GM19395 (cell line): ENCODE data around the gene LRCH2.
"Not testable (repeated sequence)": the region's sequence is repeated elsewhere in the genome, so short reads cannot be mapped to it uniquely, and the experiment has no call there.

Experiments used
- ATAC-seq: cut with Tn5 transposase; IDR thresholded peaks from one replicate; pipeline ENCODE4 v1.9.1; 2021; ENCODE audit warnings: mild to moderate bottlenecking, moderate library complexity; ENCODE audit not compliant: unreplicated experiment

The LRCH2 gene

DNA sequence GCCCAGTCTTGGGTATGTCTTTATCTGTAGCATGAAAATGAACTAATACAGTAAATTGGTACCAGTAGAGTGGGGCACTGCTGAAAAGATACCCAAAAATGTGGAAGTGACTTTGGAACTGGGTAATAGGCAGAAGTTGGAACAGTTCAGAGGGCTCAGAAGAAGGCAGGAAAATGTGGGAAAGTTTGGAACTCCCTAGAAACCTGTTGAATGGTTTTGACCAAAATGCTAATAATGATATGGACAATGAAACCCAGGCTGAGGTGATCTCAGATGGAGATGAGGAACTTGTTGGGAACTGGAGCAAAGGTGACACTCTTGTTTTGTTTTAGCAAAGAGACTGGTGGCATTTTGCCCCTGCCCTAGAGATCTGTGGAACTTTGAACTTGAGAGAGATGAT is 24.3 kb downstream of the LRCH2 start:
- ATAC-seq: not testable (repeated sequence)

DNA sequence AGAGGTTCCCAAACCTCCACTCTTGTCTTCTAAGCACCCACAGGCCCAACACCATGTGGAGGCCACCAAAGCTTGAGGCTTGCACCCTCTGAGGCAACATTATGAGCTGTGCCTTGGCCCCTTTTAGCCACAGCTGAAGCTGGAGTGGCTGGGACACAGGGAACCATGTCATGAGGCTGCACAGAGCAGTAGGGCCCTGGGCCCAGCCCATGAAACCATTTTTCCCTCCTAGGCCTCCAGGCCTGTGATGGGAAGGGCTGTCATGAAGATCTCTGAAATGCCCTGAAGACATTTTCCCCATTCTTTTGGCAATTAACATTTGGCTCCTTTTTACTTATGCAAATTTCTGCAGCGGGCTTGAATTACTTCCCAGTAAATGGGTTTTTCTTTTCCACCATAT is 29.9 kb downstream of the LRCH2 start:
- ATAC-seq: no peak

DNA sequence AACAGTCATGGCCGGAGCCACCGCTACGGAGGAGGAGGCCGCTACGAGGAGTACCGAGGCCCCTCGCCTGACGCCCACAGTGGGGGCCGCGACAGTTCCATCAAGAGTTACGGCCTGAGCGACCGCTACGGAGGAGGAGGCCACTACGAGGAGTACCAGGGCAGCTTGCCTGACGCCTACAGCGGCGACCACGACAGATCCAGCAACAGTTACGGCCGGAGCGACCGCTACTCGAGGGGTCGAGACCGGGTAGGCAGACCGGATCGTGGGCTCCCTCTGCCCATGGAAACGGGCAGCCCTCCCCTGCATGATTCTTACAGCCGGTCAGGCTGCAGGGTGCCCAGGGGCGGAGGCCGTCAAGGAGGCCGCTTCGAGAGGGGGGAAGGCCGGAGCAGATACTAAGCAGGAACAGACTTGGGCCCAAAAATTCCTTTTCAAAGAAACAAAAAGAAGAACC is 41.6 kb downstream of the LRCH2 start:
- no peak for ATAC-seq

DNA sequence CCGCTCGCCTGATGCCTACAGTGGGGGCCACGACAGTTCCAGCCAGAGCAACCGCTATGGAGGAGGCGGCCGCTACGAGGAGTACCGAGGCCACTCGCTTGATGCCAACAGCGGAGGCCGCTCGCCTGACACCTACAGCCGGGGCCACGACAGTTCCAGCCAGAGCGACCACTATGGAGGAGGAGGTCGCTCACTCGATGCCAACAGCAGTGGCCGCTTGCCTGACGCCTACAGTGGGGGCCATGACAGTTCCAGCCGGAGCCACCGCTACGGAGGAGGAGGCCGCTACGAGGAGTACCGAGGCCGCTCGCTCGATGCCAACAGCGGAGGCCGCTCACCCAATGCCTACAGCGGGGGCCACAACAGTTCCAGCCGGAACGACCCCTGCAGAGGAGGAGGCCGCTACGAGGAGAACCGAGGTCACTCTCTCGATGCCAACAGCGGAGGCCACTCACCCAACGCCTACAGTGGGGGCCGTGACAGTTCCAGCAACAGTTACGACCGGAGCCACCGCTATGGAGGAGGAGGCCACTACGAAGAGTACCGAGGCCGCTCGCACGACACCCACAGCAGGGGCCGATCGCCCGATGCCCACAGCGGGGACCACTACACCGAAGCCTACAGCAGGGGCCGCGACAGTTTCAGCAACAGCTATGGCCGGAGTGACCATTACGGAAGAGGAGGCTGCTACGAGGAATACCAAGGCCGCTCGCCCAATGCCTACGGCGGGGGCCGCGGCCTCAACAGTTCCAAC is 42.2 kb downstream of the LRCH2 start:
- no peak for ATAC-seq

DNA sequence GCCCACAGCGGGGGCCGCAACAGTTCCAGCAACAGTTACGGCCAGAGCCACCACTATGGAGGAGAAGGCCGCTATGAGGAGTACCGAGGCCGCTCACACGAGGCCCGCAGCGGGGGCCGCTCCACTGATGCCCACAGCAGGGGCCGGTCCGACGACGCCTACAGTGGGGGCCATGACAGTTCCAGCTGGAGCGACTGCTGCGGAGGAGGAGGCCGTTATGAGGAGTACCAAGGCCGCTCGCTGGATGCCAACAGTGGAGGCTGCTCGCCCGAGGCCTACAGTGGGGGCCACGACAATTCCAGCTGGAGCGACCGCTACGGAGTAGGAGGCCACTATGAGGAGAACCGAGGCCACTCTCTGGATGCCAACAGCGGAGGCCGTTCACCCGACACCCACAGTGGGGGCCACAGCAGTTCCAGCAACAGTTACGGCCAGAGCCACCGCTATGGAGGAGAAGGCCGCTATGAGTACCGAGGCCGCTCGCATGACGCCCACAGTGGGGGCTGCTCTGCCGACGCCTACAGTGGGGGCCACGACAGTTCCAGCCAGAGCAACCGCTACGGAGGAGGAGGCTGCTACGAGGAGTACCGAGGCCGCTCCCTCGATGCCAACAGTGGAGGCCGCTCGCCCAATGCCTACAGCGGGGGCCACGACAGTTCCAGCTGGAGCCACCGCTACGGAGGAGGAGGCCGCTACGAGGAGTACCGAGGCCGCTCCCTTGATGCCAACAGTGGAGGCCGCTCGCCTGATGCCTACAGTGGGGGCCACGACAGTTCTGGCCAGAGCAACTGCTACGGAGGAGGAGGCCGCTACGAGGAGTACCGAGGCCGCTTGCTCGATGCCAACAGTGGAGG is 43.0 kb downstream of the LRCH2 start:
- ATAC-seq: no peak

DNA sequence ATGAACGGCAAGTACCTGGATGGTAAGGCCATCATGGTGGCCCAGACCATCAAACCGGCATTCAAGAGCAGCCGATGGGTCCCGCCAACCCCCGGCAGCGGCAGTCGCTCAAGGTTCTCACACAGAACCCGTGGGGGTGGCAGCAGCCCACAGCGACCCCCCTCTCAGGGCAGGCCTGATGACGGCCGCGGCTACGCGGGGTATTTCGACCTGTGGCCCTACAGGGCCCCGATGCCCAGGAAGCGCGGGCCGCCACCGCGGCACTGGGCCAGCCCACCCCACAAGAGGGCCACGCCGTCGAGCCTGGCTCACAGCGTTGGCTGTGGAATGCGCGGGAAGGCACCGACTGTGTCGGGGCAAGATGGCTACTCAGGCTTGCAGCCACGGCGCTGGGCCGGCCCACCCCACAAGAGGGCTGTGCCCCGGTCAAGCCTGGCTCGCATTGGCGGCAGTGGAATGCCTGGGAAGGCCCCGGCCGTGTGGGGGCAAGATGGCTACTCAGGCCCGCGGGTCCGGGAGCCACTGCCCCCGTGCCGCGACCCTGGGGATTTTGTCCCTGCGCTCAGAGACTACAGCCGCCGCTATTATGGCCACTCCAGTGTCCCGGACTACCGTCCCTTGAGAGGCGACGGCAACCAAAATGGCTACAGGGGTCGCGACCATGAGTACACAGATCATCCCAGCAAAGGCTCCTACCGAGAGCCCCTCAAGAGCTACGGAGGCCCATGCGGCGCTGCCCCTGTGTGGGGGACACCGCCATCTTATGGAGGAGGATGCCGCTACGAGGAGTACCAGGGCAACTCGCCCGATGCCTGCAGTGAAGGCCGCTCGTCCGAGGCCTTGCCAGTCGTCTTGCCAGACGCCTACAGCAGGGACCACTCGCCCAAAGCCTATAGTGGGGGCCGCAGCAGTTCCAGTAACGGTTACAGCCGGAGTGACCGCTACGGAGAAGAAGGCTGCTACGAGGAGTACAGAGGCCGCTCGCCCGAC is 44.0 kb downstream of the LRCH2 start:
- ATAC-seq: no peak

DNA sequence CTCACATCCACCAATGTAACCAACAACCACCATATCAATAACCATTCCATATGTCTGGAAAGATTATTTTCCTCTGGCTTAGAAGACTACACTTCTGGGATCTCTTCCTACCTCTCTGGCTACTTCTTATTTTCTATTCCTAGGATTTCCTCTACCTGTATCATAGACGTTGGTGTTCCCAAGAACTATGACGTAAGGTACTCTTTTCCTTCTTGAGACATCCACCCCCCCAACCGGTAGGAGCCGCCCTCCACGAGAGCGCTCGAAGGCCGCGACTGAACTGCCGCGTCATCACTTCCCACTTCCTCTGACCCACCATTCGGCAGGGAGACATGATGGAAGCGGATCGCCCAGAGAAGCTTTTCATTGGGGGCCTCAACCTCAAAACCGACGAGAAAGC is 44.8 kb downstream of the LRCH2 start, which contains the start of gene RBMXL3:
Gene RBMXL3, plus strand, starts transcription at position 301 of the 400 bp plus-strand sequence. Its CDS starts 32 bp downstream, at position 333.
- no peak for ATAC-seq

DNA sequence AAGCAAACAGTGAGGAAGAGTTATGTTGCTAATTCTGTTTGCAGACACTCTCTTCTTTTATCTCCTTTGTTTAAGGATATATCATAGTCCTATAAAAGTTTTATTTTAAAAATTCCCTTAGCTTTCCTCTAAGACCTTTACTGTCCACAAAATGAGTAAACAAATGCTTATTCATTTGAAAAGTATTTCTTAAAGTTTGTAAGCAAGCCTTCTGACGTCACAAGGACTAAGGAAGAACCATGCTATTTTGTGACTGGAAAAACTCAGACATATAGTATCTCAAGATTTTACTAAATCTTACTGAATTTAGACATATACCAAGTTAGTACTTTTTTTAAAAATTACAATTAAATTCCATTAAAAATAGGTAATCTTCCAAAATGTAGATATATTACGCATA is 49.9 kb downstream of the LRCH2 start:
- ATAC-seq: no peak

DNA sequence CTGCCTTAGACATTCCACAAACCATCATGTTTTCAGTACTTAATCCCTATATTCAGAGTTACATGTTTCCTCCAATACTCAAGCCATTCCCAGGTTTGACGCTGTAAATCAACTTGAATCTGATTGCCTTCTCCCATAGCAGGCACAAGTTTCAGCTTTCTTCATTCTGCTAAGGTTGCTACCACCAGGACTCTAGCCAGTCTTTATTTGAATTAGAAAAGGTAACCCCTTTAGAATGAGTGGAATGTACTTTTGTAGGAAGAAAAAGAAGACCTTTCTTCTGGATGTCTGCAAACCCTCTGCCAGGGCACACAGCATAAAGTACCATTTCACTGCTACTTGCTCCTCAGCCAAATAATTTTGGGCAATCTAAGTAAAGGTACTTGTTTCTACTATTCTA is 55.4 kb downstream of the LRCH2 start:
- ATAC-seq: no peak

DNA sequence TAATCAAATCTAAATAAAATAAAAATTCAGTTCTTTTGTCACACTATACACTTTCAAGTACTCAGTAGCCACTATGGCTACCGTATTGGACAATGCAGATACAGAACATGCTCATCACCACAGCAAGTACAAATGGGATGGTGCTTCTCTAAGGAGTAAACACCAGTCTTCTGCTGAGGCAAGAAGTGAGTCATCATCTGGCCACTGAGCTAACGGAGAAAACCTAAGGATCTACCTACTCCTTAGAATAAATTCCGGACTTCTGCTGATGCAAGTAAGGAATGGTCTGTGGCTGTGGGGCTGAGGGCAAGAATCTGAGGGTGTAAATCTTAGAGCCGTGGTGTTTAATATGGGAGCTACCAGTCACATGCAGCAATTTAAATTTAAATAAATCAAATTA is 56.0 kb downstream of the LRCH2 start:
- no peak for ATAC-seq

DNA sequence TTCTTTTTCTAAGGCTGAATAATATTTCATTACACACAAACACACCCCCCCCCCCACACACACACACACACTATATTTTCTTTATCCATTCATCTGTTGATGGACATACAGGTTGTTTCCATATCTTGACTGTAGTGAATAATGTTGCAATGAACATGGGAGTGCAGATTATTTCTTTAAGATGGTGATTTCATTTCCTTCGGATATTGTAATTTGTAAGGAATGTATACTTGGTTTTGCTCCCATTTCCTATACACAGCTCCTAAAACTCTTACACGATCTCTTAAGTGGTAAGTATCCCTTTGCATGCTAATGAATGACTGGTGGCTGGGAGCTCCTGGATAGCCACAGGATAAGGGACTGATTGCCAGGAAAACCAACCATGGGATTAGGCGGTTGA is 59.3 kb downstream of the LRCH2 start:
- no peak for ATAC-seq

DNA sequence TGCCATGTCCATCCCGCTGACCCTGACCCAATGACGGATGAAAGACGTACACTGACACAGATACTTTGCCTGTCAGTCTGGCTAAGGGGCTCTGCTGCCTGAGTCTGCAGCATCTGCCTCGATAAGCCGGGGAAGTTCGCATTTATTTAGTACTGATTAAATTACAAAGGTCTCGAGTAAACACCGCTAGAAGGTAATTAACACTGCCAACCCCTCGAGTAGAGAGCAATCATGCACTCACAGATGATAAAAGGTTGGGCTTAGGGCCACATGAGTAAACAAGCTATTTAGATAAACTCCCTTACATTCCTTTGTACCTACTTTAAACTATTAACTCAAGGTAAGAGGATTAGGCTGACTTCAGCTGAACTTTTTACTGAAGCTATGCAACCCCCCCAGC is 60.7 kb downstream of the LRCH2 start:
- ATAC-seq: no peak

DNA sequence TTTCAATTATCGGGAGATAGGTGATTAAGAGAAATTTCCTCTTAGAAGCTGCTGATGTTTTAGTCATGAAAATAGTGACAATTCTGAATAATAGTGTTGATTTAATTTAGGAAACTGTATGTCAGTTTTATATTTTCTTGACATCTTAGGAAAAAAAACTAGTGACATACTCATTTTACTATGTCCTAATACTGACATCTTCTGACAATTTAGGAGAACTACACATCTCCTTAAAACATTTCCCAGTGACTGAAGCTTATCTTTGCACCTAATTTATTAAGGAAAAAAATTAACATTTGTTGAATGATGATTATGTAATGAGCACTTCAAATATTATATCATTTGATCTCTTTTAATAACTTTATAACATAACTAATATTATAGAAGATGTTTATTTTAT is 86.7 kb downstream of the LRCH2 start:
- no peak for ATAC-seq

DNA sequence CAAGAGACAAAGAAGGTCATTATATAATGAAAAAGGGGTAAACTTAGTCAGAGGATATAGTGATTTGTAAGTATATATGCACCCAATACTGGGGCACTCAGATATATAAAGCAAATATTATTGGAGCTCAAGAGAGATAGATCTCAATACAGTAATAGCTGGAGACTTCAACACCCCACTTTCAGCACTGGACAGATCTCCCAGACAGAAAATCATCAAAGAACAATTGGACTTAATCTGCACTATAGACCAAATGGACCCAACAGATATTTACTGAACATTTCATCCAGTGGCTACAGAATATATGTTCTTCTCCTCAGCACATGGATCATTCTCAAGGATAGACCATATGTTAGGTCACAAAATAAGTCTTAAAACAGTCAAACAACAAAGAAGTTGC is 91.8 kb downstream of the LRCH2 start:
- ATAC-seq: no peak

DNA sequence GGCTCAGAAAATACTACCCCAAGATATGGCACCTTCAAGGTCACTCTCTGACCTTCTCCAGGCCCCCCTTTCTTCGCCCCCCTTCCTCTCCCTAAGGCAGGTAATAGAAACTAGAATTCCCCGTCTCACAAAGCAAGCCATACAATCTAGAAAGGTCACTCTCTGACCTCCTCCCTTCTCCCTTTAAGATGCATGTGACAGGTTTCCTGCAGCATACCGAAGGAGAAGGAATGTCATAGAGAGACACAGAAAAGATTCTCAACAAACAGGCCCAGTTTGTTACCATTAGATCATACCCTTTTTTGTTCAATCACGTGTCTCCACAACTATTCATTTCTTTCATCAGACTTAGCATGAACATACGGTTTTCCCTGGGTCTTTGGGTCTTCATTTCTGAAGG is 95.9 kb downstream of the LRCH2 start:
- no peak for ATAC-seq

DNA sequence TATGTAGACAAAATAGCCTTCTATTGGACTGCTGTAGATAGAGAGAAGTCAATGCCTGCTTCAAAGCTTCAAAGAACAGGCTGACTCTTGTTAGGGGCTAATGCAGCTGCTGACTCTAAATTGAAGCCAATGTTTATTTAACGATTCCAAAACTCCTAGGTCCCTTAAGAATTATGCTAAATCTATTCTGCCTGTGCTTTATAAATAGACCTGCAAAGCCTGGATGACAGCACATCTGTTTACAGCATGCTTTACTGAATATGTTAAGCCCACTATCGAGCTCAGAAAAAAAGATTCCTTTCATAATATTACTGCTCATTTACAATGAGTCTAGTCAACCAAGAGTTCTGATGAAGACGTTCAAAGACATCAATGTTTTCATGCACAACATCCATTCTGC is 99.5 kb downstream of the LRCH2 start:
- no peak for ATAC-seq

DNA sequence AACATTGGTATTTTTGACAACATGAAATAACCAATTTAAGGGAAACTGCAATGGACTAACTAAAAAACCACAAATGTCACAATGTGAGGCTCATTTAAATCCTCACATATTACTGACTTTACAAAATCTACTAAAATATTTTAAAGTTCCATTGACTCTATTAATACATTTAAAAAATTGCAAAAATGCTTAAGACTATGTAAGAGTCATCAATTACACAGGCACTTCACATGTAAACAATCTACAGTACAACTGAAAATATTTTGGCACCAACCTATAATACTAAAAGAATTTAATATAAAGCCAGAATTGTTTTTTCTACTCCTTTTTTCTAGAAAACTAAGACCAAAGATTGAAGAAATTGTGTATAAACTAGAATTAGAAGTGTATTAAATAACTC is 121.5 kb downstream of the LRCH2 start:
- no peak for ATAC-seq

DNA sequence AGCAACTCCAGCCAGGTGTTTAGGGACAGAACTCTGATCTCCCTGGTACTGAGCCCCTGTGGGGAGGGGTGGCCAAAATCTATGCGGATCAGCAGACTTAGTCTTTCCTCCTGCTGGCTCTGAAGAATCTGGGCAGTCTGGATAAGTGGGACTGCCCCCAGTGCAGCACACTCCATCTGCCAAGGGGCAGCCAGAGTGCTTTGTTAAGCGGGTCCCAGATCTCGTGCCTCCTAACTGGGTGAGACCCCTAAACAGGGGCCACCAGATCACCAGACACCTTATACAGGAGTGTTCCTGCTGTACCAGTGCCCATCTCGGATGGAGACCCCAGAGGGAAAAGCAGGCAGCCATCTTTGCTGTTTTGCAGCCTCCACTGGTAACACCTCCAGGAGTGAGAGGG is 135.0 kb downstream of the LRCH2 start:
- ATAC-seq: no peak

DNA sequence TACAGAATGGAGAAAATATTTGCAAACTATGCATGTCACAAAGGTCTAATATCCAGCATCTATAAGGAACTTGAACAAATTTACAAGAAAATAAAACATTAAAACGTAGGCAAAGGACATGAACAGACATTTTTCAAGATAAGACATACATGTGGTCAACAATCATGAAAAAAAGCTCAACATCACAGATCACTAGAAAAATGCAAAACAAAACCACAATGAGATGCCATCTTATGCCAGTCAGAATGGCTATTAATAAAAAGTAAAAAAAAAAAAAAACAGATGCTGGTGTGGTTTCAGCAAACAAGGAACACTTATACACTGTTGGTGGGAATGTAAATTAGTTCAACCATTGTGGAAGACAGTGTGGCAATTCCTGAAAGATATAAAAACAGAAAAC is 140.7 kb downstream of the LRCH2 start:
- ATAC-seq: no peak

DNA sequence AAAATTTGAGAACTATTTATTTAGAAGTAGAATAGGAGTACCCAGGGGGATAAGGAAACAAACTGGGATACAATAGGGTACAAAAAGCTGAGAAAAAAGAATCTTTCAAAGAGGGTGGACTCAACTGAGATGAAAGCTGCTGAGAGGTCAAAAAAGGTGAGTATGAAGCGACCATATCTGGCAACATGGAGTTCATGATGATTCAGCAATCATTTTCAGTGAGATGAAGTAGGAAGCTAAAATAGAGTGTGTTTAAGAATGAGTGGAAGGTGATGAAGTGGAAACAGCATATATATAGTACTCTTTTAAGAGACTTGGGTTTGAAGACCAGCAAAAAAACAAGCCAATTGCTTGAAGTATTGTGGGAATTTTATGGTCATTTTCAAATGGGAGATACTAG is 144.5 kb downstream of the LRCH2 start:
- no peak for ATAC-seq

DNA sequence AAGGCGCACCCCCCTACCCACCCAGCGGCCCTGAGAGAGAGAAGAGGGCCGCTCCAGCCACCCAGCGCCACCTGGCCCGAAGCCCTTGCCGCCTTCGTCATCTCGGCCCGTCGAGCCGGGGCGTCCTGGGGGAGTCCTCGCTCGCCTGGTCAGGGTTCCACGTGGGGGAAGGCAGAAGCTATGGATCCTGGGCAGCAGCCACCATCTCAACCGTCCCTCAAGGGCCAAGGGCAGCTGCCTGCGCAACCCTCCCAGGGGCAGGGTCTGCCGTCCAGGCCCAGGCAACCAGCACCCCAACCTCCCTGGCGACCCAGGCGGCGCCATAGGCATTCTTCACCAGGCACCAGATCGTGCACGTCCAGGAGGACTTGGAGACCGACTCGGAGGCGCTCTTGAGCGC is 165.0 kb downstream of the LRCH2 start:
- no peak for ATAC-seq
